T-helper 9 cell (primary cell): ENCODE data around the gene PKNOX1.
"Not testable (repeated sequence)": the region's sequence is repeated elsewhere in the genome, so short reads cannot be mapped to it uniquely, and the experiment has no call there.

Source experiments
- DNase-seq: peaks from one replicate; pipeline ENCODE4 v3.0.0-alpha.2; 2020
- total RNA-seq, 2 donors: gene quantifications; one replicate each; lab custom pipeline; 2026; lab: John Stamatoyannopoulos, UW

PKNOX1 gene
- 10.6 to 28.3 reads per million in 2 donors for total RNA-seq

- DNase-seq: peak; percentile 99
Observed at GRCh38 chr21:42973991-42974831, at the start of gene PKNOX1. TSS of gene PKNOX1 (plus strand) at chr21:42974562. CDS start at chr21:43004382, 29,820 bp downstream.

DNA sequence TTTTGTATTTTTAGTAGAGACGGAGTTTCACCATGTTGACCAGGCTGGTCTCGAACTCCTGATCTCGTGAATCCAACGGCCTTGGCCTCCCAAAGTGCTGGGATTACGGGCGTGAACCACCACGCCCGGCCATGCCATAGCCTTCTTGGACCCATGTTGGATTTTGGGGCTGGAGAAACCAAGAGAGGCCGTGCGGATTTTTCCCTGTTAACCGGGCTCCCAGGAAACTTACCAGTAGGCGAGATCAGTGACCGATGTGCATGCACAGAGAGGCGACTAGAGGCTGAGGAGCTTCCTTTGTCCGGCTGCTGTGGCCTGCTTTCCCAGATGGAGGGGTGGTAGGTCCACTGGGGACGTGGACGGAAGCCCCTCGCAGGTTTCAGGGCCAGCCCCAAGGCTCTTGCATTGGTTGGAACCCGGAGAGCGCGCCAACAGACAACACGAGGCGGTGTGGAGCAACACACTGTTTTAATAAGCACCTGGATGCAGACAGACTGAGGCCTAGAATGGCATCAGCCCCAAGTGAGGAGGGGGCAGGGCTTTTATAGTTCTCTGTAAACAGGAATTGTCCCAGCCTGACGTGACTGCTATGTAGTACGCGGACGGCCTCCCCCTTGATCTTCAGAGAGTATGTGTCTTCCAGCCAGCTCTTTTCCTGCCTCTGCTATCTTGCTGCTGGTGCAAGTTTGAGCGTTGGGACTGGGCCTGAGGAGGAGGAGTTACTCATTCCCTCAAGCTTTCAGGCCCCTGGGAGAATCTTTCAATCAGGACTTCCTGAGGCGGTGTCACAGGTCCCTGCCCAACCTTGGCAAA lies 49.0 kb upstream of the PKNOX1 start, which contains the start of gene ERVH48-1:
Gene ERVH48-1 (minus strand): TSS at position 517 of the 813 bp plus-strand sequence. CDS start 6,624 bp downstream, outside the sequence.
- no peak for DNase-seq

- not testable (repeated sequence) for DNase-seq
Observed at GRCh38 chr21:42927474-42928200, 46.7 kb upstream of the PKNOX1 start.

DNA sequence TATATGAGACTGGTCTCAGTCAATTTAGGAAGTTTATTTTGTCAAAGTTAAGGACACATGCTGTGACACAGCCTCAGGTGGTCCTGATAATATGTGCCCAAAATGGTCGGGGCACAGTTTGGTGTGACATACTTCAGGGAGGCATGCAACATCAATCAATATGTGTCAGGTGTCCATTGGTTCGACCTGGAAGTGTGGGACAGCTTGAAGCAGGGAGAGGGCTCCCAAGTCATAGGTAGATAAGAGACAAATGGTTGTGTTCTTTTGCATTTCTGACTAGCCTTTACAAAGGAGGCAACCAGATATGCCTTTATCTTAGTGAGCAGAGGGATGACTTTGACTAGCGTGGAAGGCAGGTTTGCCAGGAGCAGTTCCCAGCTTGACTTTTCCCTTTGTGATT lies 44.4 kb upstream of the PKNOX1 start:
- no peak for DNase-seq

- DNase-seq: no peak
Observed at GRCh38 chr21:42931560-42932235, 42.7 kb upstream of the PKNOX1 start.

DNA sequence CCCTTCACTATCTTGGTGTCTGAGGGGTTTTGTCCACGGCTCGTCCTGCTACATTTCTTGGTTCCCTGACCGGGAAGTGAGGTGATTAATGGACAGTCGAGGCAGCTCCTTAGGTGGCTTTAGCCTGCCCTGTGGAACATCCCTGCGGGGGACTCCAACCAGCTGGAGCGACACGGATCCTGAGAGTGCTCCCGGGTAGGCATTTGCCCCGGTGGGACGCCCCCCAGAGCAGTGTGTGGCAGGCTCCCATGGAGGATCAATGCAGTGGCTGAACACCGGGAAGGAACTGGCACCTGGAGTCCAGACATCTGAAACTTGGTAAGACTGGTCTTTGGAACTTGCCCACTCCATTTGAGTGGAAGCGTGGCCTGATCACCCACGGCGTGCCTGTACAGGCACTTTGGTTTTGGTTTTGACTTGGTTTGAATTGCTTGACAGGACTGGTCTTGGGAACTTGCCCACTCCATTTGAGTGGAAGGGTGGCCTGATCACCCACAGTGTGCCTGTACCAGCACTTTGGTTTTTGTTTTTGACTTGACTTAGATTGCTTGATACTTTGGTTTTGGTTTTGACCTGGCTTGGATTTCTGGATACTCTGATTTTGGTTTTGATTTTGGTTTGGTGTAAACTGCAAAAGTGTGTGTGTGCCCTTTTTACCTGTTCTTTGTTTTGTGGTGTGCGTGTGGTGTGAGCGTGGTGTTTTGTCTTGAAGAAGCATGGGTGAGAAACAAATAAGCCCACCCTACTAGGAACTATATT lies 41.8 kb upstream of the PKNOX1 start:
- not testable (repeated sequence) for DNase-seq

DNA sequence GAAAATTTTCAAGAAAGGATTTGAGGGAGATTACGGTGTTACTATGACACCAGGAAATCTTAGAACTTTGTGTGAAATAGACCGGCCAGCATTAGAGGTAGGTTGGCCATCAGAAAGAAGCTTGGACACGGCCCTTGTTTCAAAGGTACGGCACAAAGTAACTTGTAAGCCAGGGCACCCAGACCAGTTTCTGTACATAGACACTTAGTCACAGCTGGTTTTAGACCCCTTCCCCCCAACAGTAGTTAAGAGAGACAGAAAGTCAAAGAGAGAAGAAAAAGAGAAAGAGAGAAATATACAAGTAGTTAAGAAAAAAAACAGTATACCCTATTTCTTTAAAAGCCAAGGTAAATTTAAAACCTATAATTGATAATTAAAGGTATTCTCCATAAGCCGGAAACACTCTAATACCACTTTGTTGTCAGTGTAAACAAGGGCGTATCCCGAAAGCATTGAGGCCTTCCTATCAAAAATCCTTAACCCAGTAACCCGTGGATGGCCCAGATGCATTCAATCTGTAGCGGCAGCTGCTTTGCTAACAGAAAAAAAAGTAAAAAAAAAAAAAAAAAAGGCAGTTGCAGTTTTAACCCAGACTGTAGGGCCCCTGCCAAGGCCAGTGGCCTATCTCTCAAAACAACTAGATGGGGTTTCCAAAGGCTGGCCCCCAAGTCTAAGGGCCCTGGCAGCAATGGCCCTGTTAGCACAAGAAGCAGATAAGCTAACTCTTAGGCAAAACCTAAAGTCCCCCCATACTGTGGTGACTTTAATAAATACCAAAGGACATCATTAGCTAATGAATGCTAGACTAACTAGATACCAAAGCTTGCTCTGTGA lies 41.0 kb upstream of the PKNOX1 start:
- not testable (repeated sequence) for DNase-seq

DNA sequence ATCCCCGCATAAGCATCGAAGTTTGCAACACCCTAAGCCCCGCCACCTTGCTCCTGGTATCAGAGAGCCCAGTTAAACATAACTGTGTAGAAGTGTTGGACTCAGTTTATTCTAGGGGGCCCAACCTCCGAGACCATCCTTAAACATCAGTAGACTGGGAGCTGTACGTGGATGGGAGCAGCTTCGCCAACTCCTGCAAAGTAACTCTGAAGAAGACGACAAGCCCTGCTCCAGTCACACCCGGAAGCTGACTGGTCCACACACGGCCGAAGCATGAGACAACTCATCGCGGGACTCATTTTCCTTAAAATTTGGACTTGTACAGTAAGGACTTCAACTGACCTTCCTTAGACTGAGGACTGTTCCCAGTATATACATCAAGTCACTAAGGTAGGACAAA lies 40.4 kb upstream of the PKNOX1 start:
- not testable (repeated sequence) for DNase-seq

DNA sequence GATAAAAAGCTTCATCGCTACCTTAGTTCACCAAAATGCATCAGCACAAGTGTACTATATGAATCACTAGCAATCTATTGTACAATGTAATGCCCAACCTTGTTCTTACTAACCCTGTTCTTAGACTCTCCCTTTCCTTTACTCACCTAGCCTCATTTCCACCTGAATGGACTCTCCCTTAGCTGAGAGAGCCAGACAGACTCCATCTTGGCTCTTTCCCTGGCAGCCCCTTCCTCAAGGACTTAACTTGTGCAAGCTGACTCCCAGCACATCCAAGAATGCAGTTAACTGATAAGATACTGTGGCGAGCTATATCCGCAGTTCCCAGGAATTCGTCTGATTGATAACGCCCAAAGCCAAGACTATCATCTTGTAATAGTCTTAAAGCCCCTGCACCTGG lies 38.0 kb upstream of the PKNOX1 start:
- DNase-seq: not testable (repeated sequence)

GRCh38 chr21:42937034-42937940 lies 37.1 kb upstream of the PKNOX1 start:
- not testable (repeated sequence) for DNase-seq

DNA sequence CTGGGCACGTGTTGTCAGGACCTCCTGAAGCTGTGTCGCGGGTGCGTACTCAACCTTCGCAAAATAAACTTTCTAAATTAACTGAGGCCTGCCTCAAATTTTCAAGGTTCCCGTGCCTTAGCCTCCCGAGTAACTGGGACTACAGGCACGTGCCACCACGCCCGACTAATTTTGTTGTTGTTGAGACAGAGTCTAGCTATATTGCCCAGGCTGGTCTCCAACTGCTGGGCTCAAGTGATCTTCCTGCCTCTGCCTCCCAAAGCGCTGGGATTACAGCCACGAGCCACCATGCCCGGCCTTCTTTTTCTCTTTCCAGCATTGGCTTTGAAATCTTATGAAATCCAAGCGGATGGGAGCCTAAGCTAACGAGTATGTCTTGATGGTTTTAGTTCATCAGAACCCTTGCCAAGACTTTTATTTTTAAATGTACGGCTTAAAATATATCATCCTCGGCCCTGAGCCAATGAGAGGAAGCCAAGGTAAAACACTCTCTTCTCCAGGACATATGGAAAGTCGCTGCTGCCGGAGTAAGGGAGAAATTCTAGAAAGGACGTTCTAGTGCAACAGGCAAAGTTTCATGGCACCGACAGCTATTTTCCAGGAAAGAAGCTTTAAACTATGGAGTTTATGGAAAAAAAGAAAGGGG lies 36.3 kb upstream of the PKNOX1 start:
- DNase-seq: no peak

DNA sequence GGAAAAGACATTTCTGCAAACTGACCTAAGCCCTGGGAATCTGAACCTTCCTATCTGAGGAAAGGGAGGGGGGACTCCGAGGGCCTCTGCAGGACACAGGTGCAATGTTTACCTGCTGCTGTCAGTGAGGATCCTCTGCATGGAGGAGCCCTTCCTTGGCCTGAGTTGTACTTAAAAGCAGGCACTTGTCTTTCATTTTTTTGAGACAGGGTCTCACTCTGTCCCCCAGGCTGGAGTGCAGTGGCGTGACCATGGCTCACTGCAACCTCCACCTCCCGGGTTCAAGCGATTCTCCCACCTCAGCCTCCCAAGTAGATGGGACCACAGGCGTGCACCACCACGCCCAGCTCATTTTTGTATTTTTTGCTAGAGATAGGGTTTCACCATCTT lies 35.8 kb upstream of the PKNOX1 start:
- DNase-seq: not testable (repeated sequence)

DNA sequence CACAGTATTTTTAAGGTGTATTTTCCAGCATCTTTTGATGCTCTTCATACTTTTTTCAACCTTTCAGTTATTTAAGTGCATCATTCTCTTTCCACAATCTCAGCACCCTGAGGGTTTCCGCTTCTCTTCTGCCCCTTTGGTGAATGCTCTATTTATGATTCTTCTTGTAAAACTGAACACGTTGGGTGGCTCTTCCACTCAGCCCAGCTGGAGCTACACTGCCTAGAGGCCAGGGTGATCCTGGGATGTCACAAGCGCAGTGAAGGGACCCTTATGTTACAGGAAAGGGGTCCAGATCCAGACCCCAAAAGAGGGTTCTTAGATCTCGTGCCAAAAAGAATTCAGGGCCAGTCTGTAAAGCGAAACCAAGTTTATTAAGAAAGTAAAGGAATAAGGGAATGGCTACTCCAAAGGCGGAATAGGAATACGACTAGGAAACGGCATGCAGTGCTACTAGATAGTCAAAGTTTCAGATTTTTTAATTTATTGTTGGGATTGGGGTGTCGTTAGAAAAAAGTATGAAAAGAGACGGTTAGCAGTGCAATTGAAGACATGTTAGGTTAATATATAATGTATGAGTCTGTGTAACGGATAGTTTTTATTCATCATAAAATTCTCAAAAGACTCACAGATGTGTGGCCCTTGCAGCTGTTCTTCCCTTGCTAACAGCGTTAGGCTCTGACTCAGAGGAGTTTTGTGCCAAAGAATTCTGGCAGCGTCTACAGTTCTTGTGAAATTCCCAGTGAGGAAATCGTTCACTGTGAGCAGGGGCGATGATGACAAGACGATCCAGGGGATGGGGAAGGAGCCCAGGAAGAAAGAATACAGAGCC lies 34.6 kb upstream of the PKNOX1 start:
- DNase-seq: no peak

GRCh38 chr21:42941696-42942085 lies 32.7 kb upstream of the PKNOX1 start:
- DNase-seq: no peak

DNA sequence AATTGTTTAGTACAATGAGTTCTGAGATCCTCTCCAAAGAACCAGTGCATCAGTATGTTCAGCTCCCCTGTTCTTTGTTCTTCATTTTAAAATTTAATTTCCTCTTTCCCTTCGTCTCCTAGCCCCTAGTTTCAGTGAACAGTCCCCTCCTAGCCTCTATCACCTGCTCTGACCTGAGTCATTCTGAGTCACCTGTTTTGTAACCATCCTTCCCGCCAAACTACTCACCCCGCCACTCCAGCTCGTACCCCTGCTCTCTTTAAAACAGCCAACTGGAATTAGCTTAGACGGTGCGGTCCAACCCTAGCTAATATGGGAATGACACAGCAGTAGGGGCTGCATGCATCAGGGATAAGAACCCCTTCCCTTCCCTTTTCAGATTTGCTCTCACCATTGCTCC lies 32.1 kb upstream of the PKNOX1 start:
- no peak for DNase-seq

GRCh38 chr21:42949094-42949755 lies 25.1 kb upstream of the PKNOX1 start:
- DNase-seq: not testable (repeated sequence)

DNA sequence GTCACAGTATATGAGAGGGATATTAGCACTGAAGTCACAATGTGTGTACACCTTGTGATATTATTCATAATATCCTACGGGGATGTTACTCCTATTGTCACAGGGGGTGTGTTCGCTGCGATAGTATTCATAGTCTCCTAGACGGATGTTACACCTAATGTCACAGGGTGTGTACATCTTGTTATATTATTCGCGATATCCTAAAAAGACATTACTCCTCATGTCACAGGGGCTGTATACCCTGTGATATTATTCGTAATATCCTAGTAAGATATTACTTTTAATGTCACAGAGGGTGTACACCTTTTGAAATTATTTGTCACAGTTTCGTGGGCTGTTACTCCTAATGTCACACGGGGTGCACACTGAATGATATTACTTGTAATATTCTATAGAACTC lies 23.2 kb upstream of the PKNOX1 start:
- DNase-seq: not testable (repeated sequence)
